Measurements from ENCODE around the gene CLASP2. TPM values are rescaled to one million over a fixed set of nuclear protein-coding genes. Genes with fewer than 3 reads are reported as not detected.

The CLASP2 gene
- total RNA-seq, 1 experiment from 2014 or later = 157 TPM

DNA sequence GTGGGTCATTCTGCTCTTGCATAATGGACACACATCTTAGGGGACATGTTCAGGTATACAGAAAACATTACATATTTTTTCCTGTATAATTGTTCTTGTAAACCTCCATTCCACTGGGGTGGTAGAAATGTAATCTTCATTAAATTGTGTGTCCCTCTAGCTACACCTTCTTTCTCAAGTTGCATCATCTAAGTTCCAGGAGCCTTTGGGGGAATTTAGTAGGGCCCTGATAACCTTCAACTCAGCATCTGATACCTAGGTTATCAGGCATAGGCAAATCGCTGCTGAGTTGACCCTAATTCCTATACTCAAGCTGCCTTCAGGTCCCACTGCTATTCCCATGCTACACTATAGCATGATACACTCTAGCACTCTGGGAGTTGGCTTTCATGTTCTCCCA, 19.1 kb upstream of the CLASP2 start:
- H3K27me3 ChIP-seq (ENCODE audit: low read length) = no peaks in the 10 kb centered on the region
- no peak overlapping the region for H3K9ac ChIP-seq (ENCODE audit: low read length)
- no peak for DNase-seq
- H3K4me3 ChIP-seq (ENCODE audit: low read length) = no peak overlapping the region
- H3K4me2 ChIP-seq (ENCODE audit: low read depth, low read length, poor library complexity, severe bottlenecking) = no peak overlapping the region
- no peaks in the 10 kb centered on the region for H3K79me2 ChIP-seq (ENCODE audit: low read length)
- H3K36me3 ChIP-seq (ENCODE audit: insufficient read depth, low read length) = no peaks in the 10 kb centered on the region
- peaks cover 7% of the 10 kb centered on the region for H3K9me3 ChIP-seq (ENCODE audit: low read length)
- no peaks in the 10 kb centered on the region for H3K9me2 ChIP-seq (replicated peaks; ENCODE audit: insufficient read depth, low read length)
- H3K27ac ChIP-seq (ENCODE audit: low read length) = no peak overlapping the region
- no peak overlapping the region for H2AFZ ChIP-seq (ENCODE audit: low read length)
- no peaks in the 10 kb centered on the region for H4K20me1 ChIP-seq (ENCODE audit: insufficient read depth, low read depth, low read length)
- H3K4me1 ChIP-seq (ENCODE audit: low read length) = no peaks in the 10 kb centered on the region

DNA sequence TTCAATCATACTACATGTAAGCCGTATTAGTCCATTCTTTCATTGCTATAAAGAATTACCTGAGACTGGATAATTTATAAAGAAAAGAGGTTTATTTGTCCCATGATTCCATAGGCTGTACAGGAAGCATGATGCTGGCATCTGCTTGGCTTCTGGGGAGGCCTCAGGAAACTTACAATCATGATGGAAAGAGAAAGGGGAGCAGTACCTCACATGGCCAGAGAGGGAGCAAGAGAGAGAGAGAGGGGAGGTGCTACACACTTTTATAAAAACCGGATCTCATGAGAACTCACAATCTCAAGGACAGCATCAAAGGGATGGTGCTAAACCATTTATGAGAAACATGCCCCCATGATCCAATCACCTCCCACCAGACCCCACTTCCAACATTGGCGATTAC, 14.3 kb upstream of the CLASP2 start:
- no peak overlapping the region for H3K4me3 ChIP-seq (ENCODE audit: low read length)
- no peak overlapping the region for H3K9ac ChIP-seq (ENCODE audit: low read length)
- no peaks in the 10 kb centered on the region for H4K20me1 ChIP-seq (ENCODE audit: insufficient read depth, low read depth, low read length)
- no peaks in the 10 kb centered on the region for H3K79me2 ChIP-seq (ENCODE audit: low read length)
- peak; percentile 72 for DNase-seq
- no peaks in the 10 kb centered on the region for H3K9me2 ChIP-seq (replicated peaks; ENCODE audit: insufficient read depth, low read length)
- no peak overlapping the region for H2AFZ ChIP-seq (ENCODE audit: low read length)
- peaks cover 7% of the 10 kb centered on the region for H3K4me1 ChIP-seq (ENCODE audit: low read length)
- no peak overlapping the region for H3K27ac ChIP-seq (ENCODE audit: low read length)
- H3K4me2 ChIP-seq (ENCODE audit: low read depth, low read length, poor library complexity, severe bottlenecking) = no peak overlapping the region
- H3K9me3 ChIP-seq (ENCODE audit: low read length) = peaks cover 17% of the 10 kb centered on the region
- H3K27me3 ChIP-seq (ENCODE audit: low read length) = no peaks in the 10 kb centered on the region
- 0 out of 2 replicates have a peak, but pooled peaks cover 4% of the 10 kb centered on the region for H3K36me3 ChIP-seq (ENCODE audit: insufficient read depth, low read length)

DNA sequence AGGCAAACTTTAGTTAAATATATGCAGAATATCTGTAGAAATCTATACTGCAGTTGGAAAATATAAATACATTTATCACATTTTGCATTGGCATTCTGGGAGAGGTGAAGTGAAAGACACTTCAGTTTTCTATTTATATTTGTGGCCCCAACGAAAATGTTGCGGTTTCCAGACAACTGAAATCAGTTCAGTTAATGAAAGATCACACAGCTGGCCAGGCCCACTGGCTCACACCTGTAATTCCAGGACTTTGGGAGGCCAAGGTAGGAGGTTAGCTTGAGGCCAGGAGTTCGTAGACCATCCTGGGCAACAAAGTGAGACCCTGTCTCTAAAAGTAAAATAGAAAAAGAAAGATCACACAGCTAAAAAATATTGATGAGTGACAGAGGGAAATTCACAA, 11.9 kb upstream of the CLASP2 start:
- Histone ChIP-seq H3K27ac (ENCODE audit: low read length) (no peak overlapping the region), H3K4me3 (ENCODE audit: low read length) (no peak overlapping the region), H2AFZ (ENCODE audit: low read length) (peak overlapping the region; percentile 68; the same call in 1 of the 2 replicates), H3K27me3 (ENCODE audit: low read length) (no peaks in the 10 kb centered on the region), H3K9ac (ENCODE audit: low read length) (no peak overlapping the region), H4K20me1 (ENCODE audit: insufficient read depth, low read depth, low read length) (no peaks in the 10 kb centered on the region), H3K36me3 (ENCODE audit: insufficient read depth, low read length) (0 out of 2 replicates have a peak, but pooled peaks cover 4% of the 10 kb centered on the region), H3K79me2 (ENCODE audit: low read length) (no peaks in the 10 kb centered on the region), H3K9me3 (ENCODE audit: low read length) (peaks cover 17% of the 10 kb centered on the region), H3K4me2 (ENCODE audit: low read depth, low read length, poor library complexity, severe bottlenecking) (no peak overlapping the region), H3K4me1 (ENCODE audit: low read length) (peaks cover 7% of the 10 kb centered on the region), H3K9me2 (replicated peaks; ENCODE audit: insufficient read depth, low read length) (no peaks in the 10 kb centered on the region)
- DNase-seq = no peak

DNA sequence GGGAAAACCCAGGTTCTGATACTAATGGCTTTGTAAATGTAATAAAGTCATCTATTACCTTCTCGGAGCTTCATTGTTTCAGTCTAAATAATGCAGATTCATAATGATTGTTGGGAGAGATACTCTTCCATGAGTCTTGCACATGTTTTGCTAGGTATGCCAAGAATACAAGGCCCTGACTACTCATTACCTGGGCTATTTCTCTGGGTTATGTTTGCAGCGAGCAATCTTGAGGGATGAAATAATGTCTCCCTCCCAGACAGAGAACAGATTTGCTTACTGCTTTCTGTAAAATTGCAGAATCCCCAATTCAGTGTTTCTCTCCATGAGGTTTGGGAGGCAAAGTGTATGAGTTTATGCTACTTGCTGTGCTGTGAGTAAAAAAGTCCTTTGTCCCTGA, 6.2 kb upstream of the CLASP2 start:
- no peak for DNase-seq
- H2AFZ ChIP-seq (ENCODE audit: low read length) = no peak overlapping the region
- H3K4me1 ChIP-seq (ENCODE audit: low read length) = no peaks in the 10 kb centered on the region
- no peaks in the 10 kb centered on the region for H3K36me3 ChIP-seq (ENCODE audit: insufficient read depth, low read length)
- no peaks in the 10 kb centered on the region for H3K9me3 ChIP-seq (ENCODE audit: low read length)
- H3K4me2 ChIP-seq (ENCODE audit: low read depth, low read length, poor library complexity, severe bottlenecking) = no peak overlapping the region
- H3K9ac ChIP-seq (ENCODE audit: low read length) = no peak overlapping the region
- H3K79me2 ChIP-seq (ENCODE audit: low read length) = no peaks in the 10 kb centered on the region
- H3K4me3 ChIP-seq (ENCODE audit: low read length) = no peak overlapping the region
- no peaks in the 10 kb centered on the region for H4K20me1 ChIP-seq (ENCODE audit: insufficient read depth, low read depth, low read length)
- no peak overlapping the region for H3K27ac ChIP-seq (ENCODE audit: low read length)
- no peaks in the 10 kb centered on the region for H3K9me2 ChIP-seq (replicated peaks; ENCODE audit: insufficient read depth, low read length)
- H3K27me3 ChIP-seq (ENCODE audit: low read length) = no peaks in the 10 kb centered on the region

DNA sequence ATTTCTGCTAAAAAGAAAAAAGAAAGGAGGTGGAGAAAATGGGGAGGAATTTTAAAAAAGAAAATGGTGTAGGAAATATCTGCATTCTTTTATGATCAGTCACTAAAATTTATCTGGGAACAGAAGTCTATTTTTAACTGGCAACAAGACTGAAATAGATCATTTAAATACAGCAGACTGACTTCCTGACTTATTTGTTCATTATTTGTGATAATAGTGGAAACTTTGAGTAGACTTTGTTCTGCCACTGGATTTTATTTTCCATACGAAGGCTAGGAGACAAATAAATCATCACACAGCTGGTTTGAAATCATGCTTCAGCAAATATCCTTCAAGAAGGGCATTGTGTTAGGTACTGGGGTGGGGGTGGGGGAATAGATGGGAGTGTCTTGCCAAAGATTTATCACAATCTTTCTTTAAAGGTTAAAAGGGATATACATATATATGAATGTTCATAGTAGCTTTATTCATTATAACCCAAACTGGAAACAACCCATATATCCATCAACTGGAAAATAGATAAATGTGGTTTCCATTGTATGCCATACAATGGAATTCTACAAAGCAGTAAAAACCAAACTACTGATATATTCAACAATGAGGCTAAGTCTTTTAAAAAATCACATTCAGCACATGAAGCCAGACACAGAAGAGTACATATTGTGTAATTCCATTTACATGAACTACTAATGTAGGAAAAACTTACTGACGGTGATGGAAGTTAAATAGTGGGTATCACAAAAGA, 4.7 kb upstream of the CLASP2 start:
- DNase-seq = no peak
- Histone ChIP-seq H3K4me2 (ENCODE audit: low read depth, low read length, poor library complexity, severe bottlenecking) (no peak overlapping the region), H2AFZ (ENCODE audit: low read length) (no peak overlapping the region)

DNA sequence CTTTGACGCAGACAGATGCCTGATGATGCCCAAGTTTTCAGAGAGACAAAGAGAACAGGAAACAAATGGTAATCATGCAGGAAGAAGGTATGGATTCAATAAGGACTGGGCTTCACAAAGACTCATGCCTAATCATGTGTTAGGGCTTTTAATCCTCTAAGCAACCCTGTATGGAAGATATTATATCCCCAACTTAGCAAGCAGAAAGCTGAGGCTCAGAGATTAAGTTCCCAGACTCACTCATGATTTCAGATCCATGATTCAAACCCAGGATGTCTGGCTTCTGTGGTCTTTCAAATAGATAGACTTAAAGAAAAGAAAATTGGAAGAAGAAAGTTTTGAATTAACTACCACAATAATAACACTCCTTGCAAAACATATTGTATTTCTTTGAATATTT, 4.1 kb upstream of the CLASP2 start:
- H3K9me2 ChIP-seq (replicated peaks; ENCODE audit: insufficient read depth, low read length) = no peaks in the 10 kb centered on the region
- DNase-seq = no peak
- H3K9ac ChIP-seq (ENCODE audit: low read length) = no peak overlapping the region
- peaks cover 8% of the 10 kb centered on the region for H3K4me1 ChIP-seq (ENCODE audit: low read length)
- H4K20me1 ChIP-seq (ENCODE audit: insufficient read depth, low read depth, low read length) = no peaks in the 10 kb centered on the region
- H3K9me3 ChIP-seq (ENCODE audit: low read length) = no peaks in the 10 kb centered on the region
- no peak overlapping the region for H3K4me3 ChIP-seq (ENCODE audit: low read length)
- peaks cover 9% of the 10 kb centered on the region for H3K79me2 ChIP-seq (ENCODE audit: low read length)
- H2AFZ ChIP-seq (ENCODE audit: low read length) = no peak overlapping the region
- no peak overlapping the region for H3K27ac ChIP-seq (ENCODE audit: low read length)
- H3K36me3 ChIP-seq (ENCODE audit: insufficient read depth, low read length) = no peaks in the 10 kb centered on the region
- no peaks in the 10 kb centered on the region for H3K27me3 ChIP-seq (ENCODE audit: low read length)
- H3K4me2 ChIP-seq (ENCODE audit: low read depth, low read length, poor library complexity, severe bottlenecking) = no peak overlapping the region

More for the DNA sequence above, 4.7 kb upstream of the CLASP2 start:
- Histone ChIP-seq H3K9me3 (ENCODE audit: low read length) (no peaks in the 10 kb centered on the region), H3K36me3 (ENCODE audit: insufficient read depth, low read length) (no peaks in the 10 kb centered on the region), H3K27ac (ENCODE audit: low read length) (no peak overlapping the region), H3K79me2 (ENCODE audit: low read length) (peaks cover 3% of the 10 kb centered on the region), H3K4me3 (ENCODE audit: low read length) (no peak overlapping the region), H3K4me1 (ENCODE audit: low read length) (peaks cover 8% of the 10 kb centered on the region), H3K9me2 (replicated peaks; ENCODE audit: insufficient read depth, low read length) (no peaks in the 10 kb centered on the region), H4K20me1 (ENCODE audit: insufficient read depth, low read depth, low read length) (no peaks in the 10 kb centered on the region), H3K9ac (ENCODE audit: low read length) (no peak overlapping the region), H3K27me3 (ENCODE audit: low read length) (no peaks in the 10 kb centered on the region)

DNA sequence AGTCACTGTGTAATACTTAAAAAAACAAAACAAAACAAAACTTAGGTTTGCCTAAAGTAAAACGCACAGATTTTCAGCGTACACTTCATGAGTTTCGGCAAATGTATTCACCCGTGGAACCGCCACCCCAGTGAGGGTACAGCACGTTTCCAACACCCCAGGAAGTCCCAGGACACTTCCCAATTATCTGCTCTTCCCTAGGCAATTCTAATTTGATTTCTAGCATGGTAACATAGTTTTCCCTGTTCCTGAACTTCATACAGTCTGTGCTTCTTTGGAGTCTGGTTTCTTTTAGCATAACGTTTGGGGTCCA, 497 bp upstream of the CLASP2 start:
- H3K4me3 ChIP-seq (ENCODE audit: low read length) = peak overlapping the region; percentile 90
- H4K20me1 ChIP-seq (ENCODE audit: insufficient read depth, low read depth, low read length) = no peaks in the 10 kb centered on the region; the same call in 1 of the 2 replicates
- no peaks in the 10 kb centered on the region for H3K9me3 ChIP-seq (ENCODE audit: low read length)
- peak overlapping the region; percentile 71 for H2AFZ ChIP-seq (ENCODE audit: low read length)
- H3K4me1 ChIP-seq (ENCODE audit: low read length) = peaks cover 26% of the 10 kb centered on the region
- peak overlapping the region; percentile 99 for H3K4me2 ChIP-seq (ENCODE audit: low read depth, low read length, poor library complexity, severe bottlenecking)
- peak overlapping the region; percentile 86 for H3K9ac ChIP-seq (ENCODE audit: low read length)
- H3K27me3 ChIP-seq (ENCODE audit: low read length) = no peaks in the 10 kb centered on the region
- no peak for DNase-seq
- peaks cover 45% of the 10 kb centered on the region for H3K79me2 ChIP-seq (ENCODE audit: low read length)
- peaks cover 15% of the 10 kb centered on the region for H3K36me3 ChIP-seq (ENCODE audit: insufficient read depth, low read length)
- H3K27ac ChIP-seq (ENCODE audit: low read length) = peak overlapping the region; percentile 22; the same call in 1 of the 2 replicates
- H3K9me2 ChIP-seq (replicated peaks; ENCODE audit: insufficient read depth, low read length) = no peaks in the 10 kb centered on the region

DNA sequence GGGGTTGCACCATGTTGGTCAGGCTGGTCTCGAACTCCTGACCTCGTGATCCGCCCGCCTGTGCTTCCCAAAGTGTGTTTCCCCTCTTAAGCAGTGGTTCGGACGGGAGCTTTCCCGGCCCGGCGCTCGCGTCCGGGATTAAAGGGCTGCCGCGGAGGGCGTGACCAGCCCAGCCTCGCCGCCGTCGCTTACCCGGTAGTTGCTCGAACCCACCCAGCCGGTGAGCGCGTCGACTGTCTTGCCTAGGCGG, 513 bp downstream of the CLASP2 start:
- no peaks in the 10 kb centered on the region for H3K27me3 ChIP-seq (ENCODE audit: low read length)
- no peaks in the 10 kb centered on the region for H3K9me3 ChIP-seq (ENCODE audit: low read length)
- no peaks in the 10 kb centered on the region; the same call in 1 of the 2 replicates for H4K20me1 ChIP-seq (ENCODE audit: insufficient read depth, low read depth, low read length)
- peaks cover 55% of the 10 kb centered on the region for H3K79me2 ChIP-seq (ENCODE audit: low read length)
- H3K9me2 ChIP-seq (replicated peaks; ENCODE audit: insufficient read depth, low read length) = no peaks in the 10 kb centered on the region
- DNase-seq = peak; percentile 85
- peak overlapping the region; percentile 86 for H3K9ac ChIP-seq (ENCODE audit: low read length)
- peak overlapping the region; percentile 99 for H3K4me2 ChIP-seq (ENCODE audit: low read depth, low read length, poor library complexity, severe bottlenecking)
- H2AFZ ChIP-seq (ENCODE audit: low read length) = peak overlapping the region; percentile 71; the same call in 1 of the 2 replicates
- peak overlapping the region; percentile 90 for H3K4me3 ChIP-seq (ENCODE audit: low read length)
- H3K4me1 ChIP-seq (ENCODE audit: low read length) = peaks cover 26% of the 10 kb centered on the region
- peaks cover 21% of the 10 kb centered on the region for H3K36me3 ChIP-seq (ENCODE audit: insufficient read depth, low read length)
- peak overlapping the region; percentile 59 for H3K27ac ChIP-seq (ENCODE audit: low read length)

Measured in Karpas-422 (cell line).